OCI-LY7 (cell line): ENCODE data around the gene GRIP1. TPM values are rescaled to one million over a fixed set of nuclear protein-coding genes. Genes with fewer than 3 reads are reported as not detected.

Experiments used
- BruUV-seq: library from RNA; stranded (reverse); fragments of 400-500 nt; replicated peaks from 2 replicates; lab custom pipeline; 2021; lab: Mats Ljungman, UMichigan
- CTCF ChIA-PET: fragments of 300-600 bp; sonication (Branson Sonifier 250); formaldehyde crosslinking; loops from one replicate; lab custom pipeline; 2022; ENCODE audit warnings: antibody characterized with exemption; ENCODE audit not compliant: unreplicated experiment; lab: Charles Lee
- POLR2A ChIA-PET: fragments of 300-600 bp; sonication (Branson Sonifier 250); formaldehyde crosslinking; loops from one replicate; lab custom pipeline; 2022; ENCODE audit warnings: antibody characterized with exemption; lab: Charles Lee
- DNase-seq: peaks from one replicate; pipeline ENCODE4 v3.0.0-alpha.2; 2015; ENCODE audit warnings: low spot score
- H2AFZ ChIP-seq: fragments of 200-600 bp; sonication (generic), shearing (Covaris generic); 2 replicates; pipeline ENCODE4 v1.6.1; 2014; ENCODE audit warnings: mild to moderate bottlenecking, antibody characterized with exemption, low read length, moderate library complexity
- H3K27ac ChIP-seq: fragments of 200-600 bp; sonication (generic); 2 replicates; pipeline ENCODE4 v1.5.1; 2014; ENCODE audit warnings: mixed run types, low read depth, mild to moderate bottlenecking, moderate library complexity, low read length, inconsistent platforms; ENCODE audit not compliant: poor library complexity, severe bottlenecking
- H3K36me3 ChIP-seq: fragments of 200-600 bp; sonication (generic); 2 replicates; pipeline ENCODE4 v1.6.1; 2014; ENCODE audit warnings: mild to moderate bottlenecking, antibody characterized with exemption, low read length, moderate library complexity, mixed read lengths; ENCODE audit not compliant: insufficient read depth
- H3K4me1 ChIP-seq: fragments of 200-600 bp; sonication (generic); 2 replicates; pipeline ENCODE4 v1.5.1; 2014; ENCODE audit warnings: mild to moderate bottlenecking, low read length; ENCODE audit not compliant: insufficient read depth, poor library complexity, severe bottlenecking
- H3K4me2 ChIP-seq: fragments of 200-600 bp; sonication (generic); 2 replicates; pipeline ENCODE4 v1.6.1; 2014; ENCODE audit warnings: mild to moderate bottlenecking, low read length
- H3K4me3 ChIP-seq: fragments of 200-600 bp; sonication (generic); 2 replicates; pipeline ENCODE4 v1.5.1; 2014; ENCODE audit warnings: mild to moderate bottlenecking, low read depth, low read length; ENCODE audit not compliant: poor library complexity, severe bottlenecking
- H3K79me2 ChIP-seq: fragments of 200-600 bp; sonication (generic); 2 replicates; pipeline ENCODE4 v1.6.1; 2016; ENCODE audit warnings: low read depth, mild to moderate bottlenecking, low read length, moderate library complexity, mixed read lengths; ENCODE audit not compliant: insufficient read depth
- H3K9me2 ChIP-seq: fragments of 200-600 bp; sonication (generic); 2 replicates; pipeline ENCODE4 v1.6.1; 2016; ENCODE audit warnings: mild to moderate bottlenecking, low read length, mixed read lengths; ENCODE audit not compliant: insufficient read depth
- H3K9me3 ChIP-seq: fragments of 200-600 bp; sonication (generic); 2 replicates; pipeline ENCODE4 v1.6.1; 2014; ENCODE audit warnings: mild to moderate bottlenecking, mixed run types, low read length, mixed read lengths
- H4K20me1 ChIP-seq: fragments of 200-600 bp; sonication (generic); 2 replicates; pipeline ENCODE4 v1.6.1; 2014; ENCODE audit warnings: mild to moderate bottlenecking, antibody characterized with exemption, low read length, moderate library complexity, mixed read lengths; ENCODE audit not compliant: insufficient read depth
- EZH2phosphoT487 ChIP-seq: fragments of 200-600 bp; sonication (generic); IDR thresholded peaks from 2 replicates; pipeline ENCODE4 v1.6.1; 2018; ENCODE audit warnings: low read depth, borderline replicate concordance, mild to moderate bottlenecking, mixed run types, antibody characterized with exemption, low read length, moderate library complexity, mixed read lengths
- intact Hi-C: fragments of 100-400 bp; cut with micrococcal nuclease; formaldehyde crosslinking; loops from one replicate; pipeline ENCODE4 v1.10.0; 2022; ENCODE audit not compliant: unreplicated experiment
- total RNA-seq, 2 experiments: library from RNA; depleted of rRNA in 1 of 2; stranded (reverse); fragments of >200 nt in 1 of 2; shearing (Covaris generic) in 1 of 2; gene quantifications; 2 replicates each; pipeline ENCODE4 v1.2.3, GENCODE V29; 2014 to 2022
- TF ChIP-seq, protein P1 (sequence below): fragments of 200-600 bp; sonication (generic); conservative IDR thresholded peaks from 2 replicates; pipeline ENCODE4 v1.5.1; 2014; ENCODE audit warnings: mild to moderate bottlenecking, antibody characterized with exemption, low read length, moderate library complexity, mixed read lengths

The GRIP1 gene
- total RNA-seq, 2 experiments from 2014 or later = 4.1 to 7.6 TPM

DNA sequence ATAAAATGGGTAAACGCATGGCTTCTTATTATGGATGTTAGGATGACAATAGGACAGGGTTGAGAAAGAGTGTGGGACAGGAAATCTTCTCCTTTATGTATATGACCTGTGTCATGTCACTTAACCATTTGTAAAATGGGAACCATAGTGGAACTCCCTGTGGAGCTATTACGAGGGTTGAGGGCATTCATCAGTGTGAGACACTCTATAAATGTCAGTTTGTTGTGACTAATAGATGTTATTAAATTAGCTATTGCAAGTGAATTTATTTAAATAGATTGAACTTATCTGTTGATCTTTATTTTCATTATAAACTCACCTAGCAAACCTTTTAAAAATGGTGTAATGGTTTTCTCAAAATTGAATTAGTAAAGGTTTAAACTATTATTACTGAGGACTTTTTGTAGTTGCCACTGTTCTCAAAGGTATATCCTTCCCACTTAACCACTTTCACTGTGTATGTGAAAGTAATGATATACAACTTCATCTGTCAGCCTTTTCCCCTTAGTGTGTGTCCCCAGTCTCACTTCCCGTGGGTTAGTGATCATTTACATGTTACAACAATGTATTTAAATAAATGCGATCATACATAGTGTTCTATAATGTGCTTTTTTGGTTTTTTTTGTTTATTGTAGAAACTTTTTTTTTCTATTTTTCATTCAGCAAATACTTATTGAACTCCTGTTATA lies 359.5 kb downstream of the GRIP1 start:
- Histone ChIP-seq H3K27ac (no peak overlapping the region), H2AFZ (no peak overlapping the region), H3K36me3 (peaks cover 3% of the 10 kb centered on the region; the same call in 1 of the 2 replicates), H4K20me1 (no peaks in the 10 kb centered on the region), H3K4me3 (no peak overlapping the region), H3K79me2 (no peaks in the 10 kb centered on the region), H3K4me1 (no peaks in the 10 kb centered on the region), H3K9me2 (no peaks in the 10 kb centered on the region; the same call in 1 of the 2 replicates), H3K4me2 (no peak overlapping the region), H3K9me3 (no peaks in the 10 kb centered on the region)
- POLR2A ChIA-PET = interaction anchor here (0.6 kb wide), 1 partner anchor 23 kb away, joined by 5 read pairs; no protein-coding TSS in a partner anchor
- DNase-seq = no peak
- CTCF ChIA-PET = no interaction called here
- TF ChIP-seq EZH2phosphoT487 = no peak
- TF ChIP-seq, protein P1, sequence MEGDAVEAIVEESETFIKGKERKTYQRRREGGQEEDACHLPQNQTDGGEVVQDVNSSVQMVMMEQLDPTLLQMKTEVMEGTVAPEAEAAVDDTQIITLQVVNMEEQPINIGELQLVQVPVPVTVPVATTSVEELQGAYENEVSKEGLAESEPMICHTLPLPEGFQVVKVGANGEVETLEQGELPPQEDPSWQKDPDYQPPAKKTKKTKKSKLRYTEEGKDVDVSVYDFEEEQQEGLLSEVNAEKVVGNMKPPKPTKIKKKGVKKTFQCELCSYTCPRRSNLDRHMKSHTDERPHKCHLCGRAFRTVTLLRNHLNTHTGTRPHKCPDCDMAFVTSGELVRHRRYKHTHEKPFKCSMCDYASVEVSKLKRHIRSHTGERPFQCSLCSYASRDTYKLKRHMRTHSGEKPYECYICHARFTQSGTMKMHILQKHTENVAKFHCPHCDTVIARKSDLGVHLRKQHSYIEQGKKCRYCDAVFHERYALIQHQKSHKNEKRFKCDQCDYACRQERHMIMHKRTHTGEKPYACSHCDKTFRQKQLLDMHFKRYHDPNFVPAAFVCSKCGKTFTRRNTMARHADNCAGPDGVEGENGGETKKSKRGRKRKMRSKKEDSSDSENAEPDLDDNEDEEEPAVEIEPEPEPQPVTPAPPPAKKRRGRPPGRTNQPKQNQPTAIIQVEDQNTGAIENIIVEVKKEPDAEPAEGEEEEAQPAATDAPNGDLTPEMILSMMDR = no peak
- intact Hi-C loops = no loop called here
- no TSS peak for BruUV-seq

DNA sequence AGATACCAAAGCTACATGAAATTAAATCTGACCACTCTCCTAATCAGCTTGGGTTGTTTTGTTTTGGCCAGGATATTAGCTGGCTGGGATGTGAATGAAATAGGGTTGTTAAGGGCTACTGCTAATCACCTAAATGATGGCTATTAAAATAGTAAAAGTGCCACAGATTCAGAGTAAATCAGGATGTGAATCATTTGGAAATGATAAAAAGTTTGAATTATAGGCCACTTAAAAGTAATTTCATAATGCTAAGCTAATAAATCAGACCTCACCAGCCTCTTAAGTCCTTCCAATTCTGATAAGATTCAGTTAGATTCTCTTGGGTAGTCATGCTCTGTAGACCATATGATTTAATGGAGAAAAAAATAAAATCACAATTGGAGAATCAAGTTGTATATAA lies 364.6 kb downstream of the GRIP1 start:
- intact Hi-C loops = no loop called here
- CTCF ChIA-PET = no interaction called here
- Histone ChIP-seq H3K4me2 (no peak overlapping the region), H3K4me3 (no peak overlapping the region), H3K36me3 (peaks cover 9% of the 10 kb centered on the region; the same call in 1 of the 2 replicates), H3K9me3 (no peaks in the 10 kb centered on the region), H3K4me1 (no peaks in the 10 kb centered on the region), H3K27ac (no peak overlapping the region), H3K79me2 (no peaks in the 10 kb centered on the region), H2AFZ (no peak overlapping the region), H4K20me1 (no peaks in the 10 kb centered on the region), H3K9me2 (no peaks in the 10 kb centered on the region)
- POLR2A ChIA-PET = interaction anchor here (0.7 to 0.9 kb wide), 2 partner anchors 64 to 137 kb away, joined by 3 read pairs; no protein-coding TSS in a partner anchor
- BruUV-seq = no TSS peak
- no peak for DNase-seq
- TF ChIP-seq EZH2phosphoT487 = no peak
- TF ChIP-seq, protein P1 = no peak

DNA sequence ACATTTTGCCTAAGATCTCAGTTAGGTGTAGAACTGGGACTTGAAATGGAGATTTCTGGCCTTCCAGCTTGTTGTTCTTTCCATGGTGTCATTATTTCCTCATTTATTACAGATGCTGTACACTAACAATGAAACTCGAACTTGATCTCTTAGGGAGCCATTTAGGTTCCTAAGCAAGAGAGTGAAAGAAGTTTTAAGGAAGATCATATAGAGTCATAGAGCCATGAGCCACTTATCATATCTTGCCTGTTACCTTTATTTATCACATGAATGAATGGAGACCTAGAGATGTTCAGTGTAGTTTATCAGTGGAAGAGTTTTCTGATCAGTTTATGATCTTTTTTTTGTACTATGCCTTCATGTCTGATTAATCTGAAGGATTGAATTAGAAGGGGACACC lies 366.7 kb downstream of the GRIP1 start:
- DNase-seq = no peak
- no peaks in the 10 kb centered on the region for H3K79me2 ChIP-seq
- H3K4me2 ChIP-seq = no peak overlapping the region
- H3K9me3 ChIP-seq = no peaks in the 10 kb centered on the region
- no TSS peak for BruUV-seq
- H3K4me1 ChIP-seq = no peaks in the 10 kb centered on the region
- H4K20me1 ChIP-seq = no peaks in the 10 kb centered on the region
- POLR2A ChIA-PET = no interaction called here
- CTCF ChIA-PET = interaction anchor here (0.5 kb wide), 1 partner anchor 82 kb away, joined by 3 read pairs; no protein-coding TSS in a partner anchor
- intact Hi-C loops = no loop called here
- peaks cover 9% of the 10 kb centered on the region; the same call in 1 of the 2 replicates for H3K36me3 ChIP-seq
- no peak overlapping the region for H2AFZ ChIP-seq
- no peaks in the 10 kb centered on the region for H3K9me2 ChIP-seq
- H3K27ac ChIP-seq = no peak overlapping the region
- TF ChIP-seq, protein P1 = no peak
- no peak for TF ChIP-seq EZH2phosphoT487
- no peak overlapping the region for H3K4me3 ChIP-seq
